ENCODE results near the gene CD6. TPM values are rescaled to one million over a fixed set of nuclear protein-coding genes. Genes with fewer than 3 reads are reported as not detected.

CD6 gene
- total and polyA plus RNA-seq, 3 donors from 2014 or later: 0.87 to 3.1 (median 1.6) TPM

DNA sequence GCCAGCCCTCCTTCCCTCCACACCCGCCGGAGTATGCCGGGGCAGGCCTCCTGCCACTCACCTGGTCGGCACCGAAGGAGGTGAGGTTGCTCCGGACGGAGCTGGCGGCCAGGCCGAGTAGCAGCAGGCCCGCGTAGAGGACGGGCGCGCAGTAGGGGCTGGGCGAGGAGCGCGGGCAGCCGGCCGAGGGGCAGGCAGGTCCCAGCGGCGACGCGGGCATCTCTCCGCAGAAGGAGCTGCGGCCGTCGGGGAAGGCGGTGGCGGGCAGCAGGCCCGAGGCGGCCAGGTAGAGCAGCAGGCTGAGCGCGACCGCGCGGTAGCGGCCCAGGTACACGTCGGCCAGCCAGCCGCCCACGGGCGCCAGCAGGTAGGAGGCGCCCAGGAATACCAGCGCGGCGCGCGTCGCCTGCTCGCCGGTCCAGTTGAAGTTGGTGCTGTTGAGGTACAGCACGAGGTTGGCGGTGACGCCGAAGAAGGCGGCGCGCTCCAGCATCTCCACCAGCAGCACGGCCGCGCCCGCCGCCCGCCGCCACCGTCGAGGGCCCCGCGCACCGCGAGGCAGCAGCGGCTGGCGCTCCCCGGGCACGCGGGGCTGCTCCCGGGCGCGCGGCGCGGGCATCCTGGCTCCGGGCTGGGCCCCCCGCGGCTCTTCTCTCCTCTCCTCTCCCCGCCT lies 20.4 kb upstream of the CD6 start:
- H3K4me1 ChIP-seq: peaks cover 7% of the 10 kb centered on the region

DNA sequence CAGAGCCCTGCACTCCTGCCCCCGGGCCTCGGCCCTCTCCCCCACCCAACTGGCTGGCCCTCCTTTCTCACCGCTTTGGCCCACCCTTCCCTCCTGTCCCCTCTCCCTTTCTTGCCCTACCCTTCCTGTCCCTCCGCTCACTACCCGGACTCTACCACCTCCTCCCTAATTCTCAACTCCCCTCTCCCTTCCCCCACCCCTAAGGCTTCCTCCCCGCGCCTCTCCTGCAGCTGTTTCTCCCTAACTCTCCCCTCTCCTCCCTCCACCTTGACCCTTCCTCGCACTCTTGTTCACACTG lies 19.9 kb upstream of the CD6 start:
- Histone ChIP-seq H3K27ac (peak overlapping the region; percentile 80 to 88), H3K9me3 (no peaks in the 10 kb centered on the region), H3K27me3 (no peaks in the 10 kb centered on the region), H3K4me1 (peaks cover 7% of the 10 kb centered on the region), H3K4me3 (peak overlapping the region; percentile 46 to 64), H3K36me3 (ENCODE audit: low read depth, missing control alignments) (no peaks in the 10 kb centered on the region)
- WGBS, 2 donors: 4 to 8% methylated on average over 7 to 8 of the region's 8 CpGs
- intact Hi-C loops (cut with DNase I; ENCODE audit: low total_unique reads): no loop called here
- TF ChIP-seq, protein P1, sequence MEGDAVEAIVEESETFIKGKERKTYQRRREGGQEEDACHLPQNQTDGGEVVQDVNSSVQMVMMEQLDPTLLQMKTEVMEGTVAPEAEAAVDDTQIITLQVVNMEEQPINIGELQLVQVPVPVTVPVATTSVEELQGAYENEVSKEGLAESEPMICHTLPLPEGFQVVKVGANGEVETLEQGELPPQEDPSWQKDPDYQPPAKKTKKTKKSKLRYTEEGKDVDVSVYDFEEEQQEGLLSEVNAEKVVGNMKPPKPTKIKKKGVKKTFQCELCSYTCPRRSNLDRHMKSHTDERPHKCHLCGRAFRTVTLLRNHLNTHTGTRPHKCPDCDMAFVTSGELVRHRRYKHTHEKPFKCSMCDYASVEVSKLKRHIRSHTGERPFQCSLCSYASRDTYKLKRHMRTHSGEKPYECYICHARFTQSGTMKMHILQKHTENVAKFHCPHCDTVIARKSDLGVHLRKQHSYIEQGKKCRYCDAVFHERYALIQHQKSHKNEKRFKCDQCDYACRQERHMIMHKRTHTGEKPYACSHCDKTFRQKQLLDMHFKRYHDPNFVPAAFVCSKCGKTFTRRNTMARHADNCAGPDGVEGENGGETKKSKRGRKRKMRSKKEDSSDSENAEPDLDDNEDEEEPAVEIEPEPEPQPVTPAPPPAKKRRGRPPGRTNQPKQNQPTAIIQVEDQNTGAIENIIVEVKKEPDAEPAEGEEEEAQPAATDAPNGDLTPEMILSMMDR (IDR thresholded peaks at IDR 0.05): no peak
- no peak for TF ChIP-seq POLR2A (IDR thresholded peaks at IDR 0.05)
- no peak for DNase-seq

More for the DNA sequence above, 20.4 kb upstream of the CD6 start:
- H3K27me3 ChIP-seq: no peaks in the 10 kb centered on the region
- no peaks in the 10 kb centered on the region for H3K36me3 ChIP-seq (ENCODE audit: low read depth, missing control alignments)
- no peaks in the 10 kb centered on the region for H3K9me3 ChIP-seq
- WGBS, 2 donors: 9 to 16% methylated on average over 23 to 86 of the region's 86 CpGs
- peak overlapping the region; percentile 80 to 88 for H3K27ac ChIP-seq
- intact Hi-C loops (cut with DNase I; ENCODE audit: low total_unique reads): no loop called here
- peak; percentile 49 for DNase-seq
- H3K4me3 ChIP-seq: peak overlapping the region; percentile 46 to 64
- no peak for TF ChIP-seq POLR2A (IDR thresholded peaks at IDR 0.05)
- TF ChIP-seq, protein P1 (IDR thresholded peaks at IDR 0.05): no peak

DNA sequence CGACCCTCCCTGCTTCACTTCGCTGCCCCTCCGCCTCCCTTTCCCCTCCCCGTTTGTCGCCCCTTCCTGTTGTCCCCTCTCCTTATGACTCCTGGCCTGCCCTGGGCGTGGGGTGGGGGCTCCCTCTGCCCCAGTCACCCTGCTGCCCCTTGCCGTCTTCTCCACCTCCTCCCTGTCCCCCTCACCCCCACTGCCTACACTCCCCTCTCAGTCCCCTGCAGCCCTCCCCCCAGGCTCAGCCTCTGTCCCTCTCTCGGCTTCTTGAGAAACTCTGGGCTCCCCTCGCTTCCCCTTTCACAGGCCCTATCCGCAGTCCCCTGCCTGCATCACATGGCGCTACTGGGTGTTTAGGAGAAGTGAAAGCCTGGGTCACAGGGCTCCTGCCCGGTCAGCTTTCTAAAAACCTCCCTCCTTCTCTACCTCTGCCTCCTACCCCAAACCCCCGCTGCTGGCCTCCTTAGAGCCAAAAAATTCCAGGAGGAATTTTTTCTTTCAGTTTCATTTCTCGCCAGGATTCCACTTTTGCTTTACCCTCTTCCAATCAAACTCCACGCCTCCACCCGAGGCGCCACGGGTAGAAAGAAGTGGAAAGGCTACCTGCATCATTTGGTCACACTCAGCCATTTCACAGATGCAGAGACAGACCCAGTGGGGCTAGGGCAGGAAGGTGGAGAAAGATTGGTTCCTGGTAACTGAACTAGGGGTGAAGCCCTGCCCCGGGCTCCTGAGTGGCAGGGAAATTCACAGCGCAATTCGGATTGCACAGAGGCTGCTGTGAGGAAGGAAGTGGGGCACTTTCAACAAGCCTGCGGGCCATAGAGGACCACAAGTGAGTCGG lies 19.4 kb upstream of the CD6 start, which contains the start of gene SLC15A3:
Gene SLC15A3, minus strand, starts transcription at position 273 of the 838 bp plus-strand sequence. CDS start 625 bp downstream, outside the sequence.
- peak within 1 kb of the TSS; percentile 46 to 64 for H3K4me3 ChIP-seq
- peak; percentile 67 for DNase-seq
- no peaks in the 10 kb centered on the region for H3K27me3 ChIP-seq
- 4 to 14% methylated on average over 22 to 23 of the region's 23 CpGs for WGBS, 2 donors
- peak within 1 kb of the TSS; percentile 80 to 88 for H3K27ac ChIP-seq
- intact Hi-C loops (cut with DNase I; ENCODE audit: low total_unique reads): no loop called here
- no peaks in the 10 kb centered on the region for H3K36me3 ChIP-seq (ENCODE audit: low read depth, missing control alignments)
- TF ChIP-seq, protein P1 (IDR thresholded peaks at IDR 0.05): no peak
- no peak for TF ChIP-seq POLR2A (IDR thresholded peaks at IDR 0.05)
- peaks cover 7% of the 10 kb centered on the region for H3K4me1 ChIP-seq
- no peaks in the 10 kb centered on the region for H3K9me3 ChIP-seq

DNA sequence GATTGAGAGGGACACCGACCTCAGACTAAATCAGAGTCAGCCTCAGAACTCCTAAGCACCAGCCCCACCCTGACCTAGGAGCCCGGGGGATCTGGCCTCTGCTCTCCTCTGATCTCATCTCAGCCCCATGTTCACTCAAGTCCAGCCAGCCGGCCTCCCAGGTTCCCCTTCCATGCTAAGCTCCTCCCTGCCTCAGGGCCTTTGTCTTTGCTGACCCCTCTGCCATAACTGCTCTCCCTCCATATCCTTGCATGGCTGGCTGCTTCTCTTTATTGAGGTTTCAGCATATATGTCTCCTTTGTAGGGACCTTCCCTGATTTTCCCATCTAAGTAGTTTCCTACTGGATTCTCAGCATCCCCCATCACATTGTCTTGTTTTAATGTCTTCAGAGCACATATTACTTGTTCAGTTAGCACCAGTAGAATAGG lies 18.7 kb upstream of the CD6 start:
- TF ChIP-seq, protein P1 (IDR thresholded peaks at IDR 0.05): no peak
- no peak for TF ChIP-seq POLR2A (IDR thresholded peaks at IDR 0.05)
- WGBS, 2 donors: 10 to 33% methylated on average over 3 of the region's 3 CpGs
- Histone ChIP-seq H3K4me1 (peaks cover 7% of the 10 kb centered on the region), H3K4me3 (peak overlapping the region; percentile 46 to 64), H3K27ac (peak overlapping the region; percentile 80 to 88), H3K27me3 (no peaks in the 10 kb centered on the region), H3K9me3 (no peaks in the 10 kb centered on the region), H3K36me3 (ENCODE audit: low read depth, missing control alignments) (no peaks in the 10 kb centered on the region)
- DNase-seq: no peak
- intact Hi-C loops (cut with DNase I; ENCODE audit: low total_unique reads): no loop called here
